WTC11 (cell line): ENCODE measurements around the gene AGO4. TPM values are rescaled to one million over a fixed set of nuclear protein-coding genes. Genes with fewer than 3 reads are reported as not detected.

Experiments
- ATAC-seq: fragments of 200-7000 bp; cut with Tn5 transposase; 2 replicates; pipeline ENCODE4 v1.10.0; 2021; ENCODE audit warnings: mild to moderate bottlenecking, moderate library complexity
- CTCF ChIA-PET: fragments of 300-600 bp; sonication (Branson Sonifier 250); formaldehyde crosslinking; loops from one replicate; lab custom pipeline; 2021; ENCODE audit warnings: antibody characterized with exemption; lab: Charles Lee
- POLR2A ChIA-PET: fragments of 350-600 bp; sonication (Branson Sonifier 250); formaldehyde crosslinking; loops from one replicate; lab custom pipeline; 2021; ENCODE audit warnings: antibody characterized with exemption; lab: Charles Lee
- DNase-seq: peaks from one replicate; pipeline ENCODE4 v3.0.0; 2021; ENCODE audit warnings: low spot score
- H3K27ac Mint-ChIP-seq: 2 replicates; pipeline ENCODE4 v1.8.0; 2021; ENCODE audit warnings: mixed read lengths
- H3K27me3 Mint-ChIP-seq: 2 replicates; pipeline ENCODE4 v1.8.0; 2021; ENCODE audit warnings: low read depth, mild to moderate bottlenecking, moderate library complexity, mixed read lengths
- H3K36me3 Mint-ChIP-seq: 2 replicates; pipeline ENCODE4 v1.8.0; 2021; ENCODE audit warnings: mixed read lengths
- H3K4me1 Mint-ChIP-seq: 2 replicates; pipeline ENCODE4 v1.8.0; 2022; ENCODE audit warnings: mixed read lengths
- H3K4me3 Mint-ChIP-seq: 2 replicates; pipeline ENCODE4 v1.8.0; 2021; ENCODE audit warnings: mild to moderate bottlenecking, moderate library complexity, mixed read lengths
- H3K9me3 Mint-ChIP-seq: 2 replicates; pipeline ENCODE4 v1.8.0; 2021; ENCODE audit warnings: mixed read lengths
- ELF4 ChIP-seq: sonication (generic); formaldehyde crosslinking; IDR thresholded peaks from 2 replicates; pipeline ENCODE4 v1.8.1; 2022; ENCODE audit warnings: low read depth, mild to moderate bottlenecking, moderate library complexity, missing genetic modification reagents
- FOXK1 ChIP-seq: sonication (generic); formaldehyde crosslinking; IDR thresholded peaks from 2 replicates; pipeline ENCODE4 v1.8.0; 2022; ENCODE audit warnings: mild to moderate bottlenecking, moderate library complexity, missing genetic modification reagents
- FOXP1 ChIP-seq: sonication (generic); formaldehyde crosslinking; IDR thresholded peaks from 2 replicates; pipeline ENCODE4 v1.8.0; 2022; ENCODE audit warnings: missing genetic modification reagents, mild to moderate bottlenecking, moderate library complexity, borderline replicate concordance
- GABPB1 ChIP-seq: sonication (generic); formaldehyde crosslinking; IDR thresholded peaks from 2 replicates; pipeline ENCODE4 v1.8.1; 2023; ENCODE audit warnings: mild to moderate bottlenecking, missing genetic modification reagents
- NR3C1 ChIP-seq: sonication (generic); formaldehyde crosslinking; conservative IDR thresholded peaks from 2 replicates; pipeline ENCODE4 v1.8.1; 2023; ENCODE audit warnings: low read depth, mild to moderate bottlenecking, missing genetic modification reagents
- PRRX2 ChIP-seq: fragments of 250-450 bp; sonication (Bioruptor Pico); IDR thresholded peaks from 2 replicates; pipeline ENCODE4 v1.8.0; 2021; ENCODE audit warnings: mild to moderate bottlenecking
- SMAD4 ChIP-seq: sonication (generic); formaldehyde crosslinking; IDR thresholded peaks from 2 replicates; pipeline ENCODE4 v1.8.0; 2022; ENCODE audit warnings: mild to moderate bottlenecking, missing genetic modification reagents
- ZBTB21 ChIP-seq: sonication (generic); formaldehyde crosslinking; IDR thresholded peaks from 2 replicates; pipeline ENCODE4 v1.8.1; 2023; ENCODE audit warnings: mild to moderate bottlenecking, missing genetic modification reagents, borderline replicate concordance
- ZNF121 ChIP-seq: sonication (generic); formaldehyde crosslinking; IDR thresholded peaks from 2 replicates; pipeline ENCODE4 v1.8.0; 2023; ENCODE audit warnings: missing genetic modification reagents
- ZNF138 ChIP-seq: sonication (generic); formaldehyde crosslinking; conservative IDR thresholded peaks from 2 replicates; pipeline ENCODE4 v1.8.1; 2022; ENCODE audit warnings: mild to moderate bottlenecking, moderate library complexity, missing genetic modification reagents
- ZNF219 ChIP-seq: sonication (generic); formaldehyde crosslinking; IDR thresholded peaks from 2 replicates; pipeline ENCODE4 v1.8.0; 2023; ENCODE audit warnings: missing genetic modification reagents, mild to moderate bottlenecking, borderline replicate concordance
- ZNF232 ChIP-seq: sonication (generic); formaldehyde crosslinking; IDR thresholded peaks from 2 replicates; pipeline ENCODE4 v1.8.0; 2022; ENCODE audit warnings: mild to moderate bottlenecking, missing genetic modification reagents
- ZNF396 ChIP-seq: fragments of 250-450 bp; sonication (Bioruptor Pico); IDR thresholded peaks from 2 replicates; pipeline ENCODE4 v1.8.0; 2021; ENCODE audit warnings: mild to moderate bottlenecking, moderate library complexity, borderline replicate concordance
- total RNA-seq: library from RNA; stranded (reverse); gene quantifications from 3 replicates; pipeline ENCODE4 v1.2.3, GENCODE V29; 2021
- TF ChIP-seq, protein P1 (sequence below): sonication (generic); formaldehyde crosslinking; IDR thresholded peaks from 2 replicates; pipeline ENCODE4 v1.8.1; 2022; ENCODE audit warnings: low read depth, missing genetic modification reagents, borderline replicate concordance
- TF ChIP-seq, protein P2 (sequence below): sonication (generic); formaldehyde crosslinking; IDR thresholded peaks from 2 replicates; pipeline ENCODE4 v1.8.0; 2023; ENCODE audit warnings: mild to moderate bottlenecking, missing genetic modification reagents
- TF ChIP-seq, protein P3 (sequence below): sonication (generic); formaldehyde crosslinking; IDR thresholded peaks from 2 replicates; pipeline ENCODE4 v1.8.0; 2023; ENCODE audit warnings: missing genetic modification reagents
- TF ChIP-seq, protein P4 (sequence below): sonication (generic); formaldehyde crosslinking; IDR thresholded peaks from 2 replicates; pipeline ENCODE4 v1.8.1; 2023; ENCODE audit warnings: mild to moderate bottlenecking, missing genetic modification reagents
- TF ChIP-seq, protein P5 (sequence below): sonication (generic); formaldehyde crosslinking; IDR thresholded peaks from 2 replicates; pipeline ENCODE4 v1.8.1; 2022; ENCODE audit warnings: mild to moderate bottlenecking, missing genetic modification reagents, moderate library complexity, borderline replicate concordance
- TF ChIP-seq, protein P6 (sequence below): sonication (generic); formaldehyde crosslinking; IDR thresholded peaks from 2 replicates; pipeline ENCODE4 v1.8.0; 2022; ENCODE audit warnings: mild to moderate bottlenecking, missing genetic modification reagents
- TF ChIP-seq, protein P7 (sequence below): fragments of 250-450 bp; sonication (Bioruptor Pico); IDR thresholded peaks from 2 replicates; pipeline ENCODE4 v1.9.0; 2021; ENCODE audit warnings: mild to moderate bottlenecking
- TF ChIP-seq, protein P8 (sequence below): sonication (generic); formaldehyde crosslinking; IDR thresholded peaks from 2 replicates; pipeline ENCODE4 v1.8.1; 2022; ENCODE audit warnings: low read depth, mild to moderate bottlenecking, moderate library complexity, missing genetic modification reagents, borderline replicate concordance
- TF ChIP-seq, protein P9 (sequence below): sonication (generic); formaldehyde crosslinking; IDR thresholded peaks from 2 replicates; pipeline ENCODE4 v1.8.0; 2022; ENCODE audit warnings: mild to moderate bottlenecking, missing genetic modification reagents

Gene AGO4
- total RNA-seq, 1 experiment from 2014 or later, result 8.7 TPM

DNA sequence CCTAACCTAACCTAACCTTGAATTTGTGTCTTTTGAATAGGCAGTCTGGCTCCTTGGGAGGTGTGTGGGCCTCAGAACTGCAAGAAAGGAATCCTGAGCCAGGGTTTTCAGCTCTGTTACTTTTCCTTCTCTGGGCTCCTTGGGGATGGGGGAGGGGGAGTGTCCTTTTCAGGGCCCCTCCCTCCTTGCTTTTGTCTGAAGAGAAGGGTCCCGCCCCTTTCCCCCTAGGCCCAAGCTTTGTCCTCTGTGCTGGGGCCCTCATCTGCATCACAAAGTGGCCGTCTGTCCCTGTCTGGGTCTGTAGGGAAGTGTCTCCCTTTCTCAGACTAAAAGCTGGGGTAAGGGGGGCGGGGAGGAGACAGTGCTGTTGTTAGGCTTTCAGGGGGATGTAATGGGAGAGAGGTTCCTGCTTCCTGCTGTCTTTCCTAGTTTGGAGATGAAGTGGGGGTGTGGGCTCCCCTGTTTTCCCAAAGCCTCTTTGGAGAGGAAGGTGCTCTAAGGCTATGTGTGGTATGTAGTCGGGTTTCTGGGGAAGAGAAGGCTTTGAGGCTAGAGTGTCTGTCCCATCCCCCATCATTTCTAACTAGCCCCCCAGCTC, 78.2 kb downstream of the AGO4 start (continued):
- TF ChIP-seq, protein P1, sequence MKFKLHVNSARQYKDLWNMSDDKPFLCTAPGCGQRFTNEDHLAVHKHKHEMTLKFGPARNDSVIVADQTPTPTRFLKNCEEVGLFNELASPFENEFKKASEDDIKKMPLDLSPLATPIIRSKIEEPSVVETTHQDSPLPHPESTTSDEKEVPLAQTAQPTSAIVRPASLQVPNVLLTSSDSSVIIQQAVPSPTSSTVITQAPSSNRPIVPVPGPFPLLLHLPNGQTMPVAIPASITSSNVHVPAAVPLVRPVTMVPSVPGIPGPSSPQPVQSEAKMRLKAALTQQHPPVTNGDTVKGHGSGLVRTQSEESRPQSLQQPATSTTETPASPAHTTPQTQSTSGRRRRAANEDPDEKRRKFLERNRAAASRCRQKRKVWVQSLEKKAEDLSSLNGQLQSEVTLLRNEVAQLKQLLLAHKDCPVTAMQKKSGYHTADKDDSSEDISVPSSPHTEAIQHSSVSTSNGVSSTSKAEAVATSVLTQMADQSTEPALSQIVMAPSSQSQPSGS (CRISPR knock-in tag), result no peak
- TF ChIP-seq SMAD4 (CRISPR knock-in tag), result peak; percentile 89
- TF ChIP-seq, protein P2, sequence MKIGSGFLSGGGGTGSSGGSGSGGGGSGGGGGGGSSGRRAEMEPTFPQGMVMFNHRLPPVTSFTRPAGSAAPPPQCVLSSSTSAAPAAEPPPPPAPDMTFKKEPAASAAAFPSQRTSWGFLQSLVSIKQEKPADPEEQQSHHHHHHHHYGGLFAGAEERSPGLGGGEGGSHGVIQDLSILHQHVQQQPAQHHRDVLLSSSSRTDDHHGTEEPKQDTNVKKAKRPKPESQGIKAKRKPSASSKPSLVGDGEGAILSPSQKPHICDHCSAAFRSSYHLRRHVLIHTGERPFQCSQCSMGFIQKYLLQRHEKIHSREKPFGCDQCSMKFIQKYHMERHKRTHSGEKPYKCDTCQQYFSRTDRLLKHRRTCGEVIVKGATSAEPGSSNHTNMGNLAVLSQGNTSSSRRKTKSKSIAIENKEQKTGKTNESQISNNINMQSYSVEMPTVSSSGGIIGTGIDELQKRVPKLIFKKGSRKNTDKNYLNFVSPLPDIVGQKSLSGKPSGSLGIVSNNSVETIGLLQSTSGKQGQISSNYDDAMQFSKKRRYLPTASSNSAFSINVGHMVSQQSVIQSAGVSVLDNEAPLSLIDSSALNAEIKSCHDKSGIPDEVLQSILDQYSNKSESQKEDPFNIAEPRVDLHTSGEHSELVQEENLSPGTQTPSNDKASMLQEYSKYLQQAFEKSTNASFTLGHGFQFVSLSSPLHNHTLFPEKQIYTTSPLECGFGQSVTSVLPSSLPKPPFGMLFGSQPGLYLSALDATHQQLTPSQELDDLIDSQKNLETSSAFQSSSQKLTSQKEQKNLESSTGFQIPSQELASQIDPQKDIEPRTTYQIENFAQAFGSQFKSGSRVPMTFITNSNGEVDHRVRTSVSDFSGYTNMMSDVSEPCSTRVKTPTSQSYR (CRISPR knock-in tag), result peak; percentile 73; the same call in 1 of the 2 replicates
- TF ChIP-seq, protein P3, sequence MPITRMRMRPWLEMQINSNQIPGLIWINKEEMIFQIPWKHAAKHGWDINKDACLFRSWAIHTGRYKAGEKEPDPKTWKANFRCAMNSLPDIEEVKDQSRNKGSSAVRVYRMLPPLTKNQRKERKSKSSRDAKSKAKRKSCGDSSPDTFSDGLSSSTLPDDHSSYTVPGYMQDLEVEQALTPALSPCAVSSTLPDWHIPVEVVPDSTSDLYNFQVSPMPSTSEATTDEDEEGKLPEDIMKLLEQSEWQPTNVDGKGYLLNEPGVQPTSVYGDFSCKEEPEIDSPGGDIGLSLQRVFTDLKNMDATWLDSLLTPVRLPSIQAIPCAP (CRISPR knock-in tag), result no peak
- TF ChIP-seq ELF4 (CRISPR knock-in tag), result no peak
- TF ChIP-seq ZBTB21 (CRISPR knock-in tag), result no peak
- TF ChIP-seq ZNF138, result no peak
- TF ChIP-seq FOXK1 (CRISPR knock-in tag), result peak; percentile 59; the same call in 1 of the 2 replicates
- TF ChIP-seq, protein P4, sequence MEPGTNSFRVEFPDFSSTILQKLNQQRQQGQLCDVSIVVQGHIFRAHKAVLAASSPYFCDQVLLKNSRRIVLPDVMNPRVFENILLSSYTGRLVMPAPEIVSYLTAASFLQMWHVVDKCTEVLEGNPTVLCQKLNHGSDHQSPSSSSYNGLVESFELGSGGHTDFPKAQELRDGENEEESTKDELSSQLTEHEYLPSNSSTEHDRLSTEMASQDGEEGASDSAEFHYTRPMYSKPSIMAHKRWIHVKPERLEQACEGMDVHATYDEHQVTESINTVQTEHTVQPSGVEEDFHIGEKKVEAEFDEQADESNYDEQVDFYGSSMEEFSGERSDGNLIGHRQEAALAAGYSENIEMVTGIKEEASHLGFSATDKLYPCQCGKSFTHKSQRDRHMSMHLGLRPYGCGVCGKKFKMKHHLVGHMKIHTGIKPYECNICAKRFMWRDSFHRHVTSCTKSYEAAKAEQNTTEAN (CRISPR knock-in tag), result no peak
- no peak for TF ChIP-seq FOXP1 (CRISPR knock-in tag)
- TF ChIP-seq, protein P5, sequence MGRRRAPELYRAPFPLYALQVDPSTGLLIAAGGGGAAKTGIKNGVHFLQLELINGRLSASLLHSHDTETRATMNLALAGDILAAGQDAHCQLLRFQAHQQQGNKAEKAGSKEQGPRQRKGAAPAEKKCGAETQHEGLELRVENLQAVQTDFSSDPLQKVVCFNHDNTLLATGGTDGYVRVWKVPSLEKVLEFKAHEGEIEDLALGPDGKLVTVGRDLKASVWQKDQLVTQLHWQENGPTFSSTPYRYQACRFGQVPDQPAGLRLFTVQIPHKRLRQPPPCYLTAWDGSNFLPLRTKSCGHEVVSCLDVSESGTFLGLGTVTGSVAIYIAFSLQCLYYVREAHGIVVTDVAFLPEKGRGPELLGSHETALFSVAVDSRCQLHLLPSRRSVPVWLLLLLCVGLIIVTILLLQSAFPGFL (CRISPR knock-in tag), result no peak
- TF ChIP-seq, protein P6, sequence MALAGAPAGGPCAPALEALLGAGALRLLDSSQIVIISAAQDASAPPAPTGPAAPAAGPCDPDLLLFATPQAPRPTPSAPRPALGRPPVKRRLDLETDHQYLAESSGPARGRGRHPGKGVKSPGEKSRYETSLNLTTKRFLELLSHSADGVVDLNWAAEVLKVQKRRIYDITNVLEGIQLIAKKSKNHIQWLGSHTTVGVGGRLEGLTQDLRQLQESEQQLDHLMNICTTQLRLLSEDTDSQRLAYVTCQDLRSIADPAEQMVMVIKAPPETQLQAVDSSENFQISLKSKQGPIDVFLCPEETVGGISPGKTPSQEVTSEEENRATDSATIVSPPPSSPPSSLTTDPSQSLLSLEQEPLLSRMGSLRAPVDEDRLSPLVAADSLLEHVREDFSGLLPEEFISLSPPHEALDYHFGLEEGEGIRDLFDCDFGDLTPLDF (CRISPR knock-in tag), result no peak

DNA sequence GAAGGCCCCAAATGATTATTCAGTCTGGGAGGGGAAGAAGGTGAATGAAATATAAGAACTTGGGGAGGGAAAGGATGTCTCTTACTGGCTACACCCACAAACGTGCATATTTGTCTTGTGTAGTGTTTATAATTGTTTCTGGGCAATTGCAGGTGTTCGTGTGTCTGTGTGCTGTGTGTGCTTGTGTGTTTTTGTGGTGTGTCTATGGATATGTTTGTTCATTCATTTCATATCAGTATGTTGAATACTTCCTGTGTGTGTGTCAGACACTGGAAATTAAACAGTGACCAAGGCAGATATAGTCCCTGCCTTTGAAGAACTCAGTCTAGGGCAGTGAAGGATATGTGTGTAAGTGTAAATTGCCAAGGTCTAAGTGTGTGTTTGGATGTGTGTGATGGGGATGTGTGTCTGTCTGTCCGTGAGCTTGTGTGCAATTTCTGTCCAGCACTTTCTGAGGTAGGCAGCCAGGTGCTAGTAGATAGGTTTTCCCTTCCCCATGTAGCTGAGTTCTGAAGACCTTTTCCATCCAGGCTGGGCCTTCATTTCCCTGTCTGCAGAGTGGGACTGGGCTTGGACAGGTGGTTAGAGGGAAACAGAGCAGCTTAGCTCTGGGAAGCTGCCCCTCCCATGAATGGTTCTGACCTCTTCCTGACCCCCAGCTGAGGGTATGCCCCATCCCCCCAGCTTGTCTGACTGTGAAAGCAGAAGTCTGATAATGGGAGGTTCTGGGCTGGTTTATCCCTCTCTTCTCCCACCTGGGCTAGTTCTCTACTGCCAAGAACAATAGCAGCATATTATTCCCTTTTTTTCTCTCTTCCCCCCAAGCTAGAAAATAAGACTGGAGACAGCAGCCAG, 79.0 kb downstream of the AGO4 start:
- Mint-ChIP-seq H3K27ac (peak overlapping the region; percentile 98), H3K27me3 (no peaks in the 10 kb centered on the region), H3K36me3 (peaks cover 27% of the 10 kb centered on the region), H3K4me3 (peak overlapping the region; percentile 67), H3K4me1 (peaks cover 53% of the 10 kb centered on the region), H3K9me3 (no peaks in the 10 kb centered on the region)
- ChIA-PET POLR2A (interaction anchor here (0.5 to 1.7 kb wide), 4 partner anchors 10 to 1677 kb away, joined by 3 to 12 read pairs (median 4); partner anchors contain the start of genes AGO3 and CLSPN), CTCF (interaction anchor here (0.6 to 1.9 kb wide), 6 partner anchors 16 to 171 kb away, joined by 3 to 6 read pairs (median 4); partner anchors contain the start of genes AGO3 and CLSPN)
- TF ChIP-seq, protein P7, sequence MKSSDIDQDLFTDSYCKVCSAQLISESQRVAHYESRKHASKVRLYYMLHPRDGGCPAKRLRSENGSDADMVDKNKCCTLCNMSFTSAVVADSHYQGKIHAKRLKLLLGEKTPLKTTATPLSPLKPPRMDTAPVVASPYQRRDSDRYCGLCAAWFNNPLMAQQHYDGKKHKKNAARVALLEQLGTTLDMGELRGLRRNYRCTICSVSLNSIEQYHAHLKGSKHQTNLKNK (CRISPR knock-in tag), result no peak
- TF ChIP-seq NR3C1 (no peak), ZNF232 (CRISPR knock-in tag) (no peak), GABPB1 (CRISPR knock-in tag) (no peak), PRRX2 (CRISPR knock-in tag) (no peak), ZNF121 (CRISPR knock-in tag) (no peak), ZNF219 (CRISPR knock-in tag) (no peak), FOXP1 (CRISPR knock-in tag) (no peak), ZNF396 (CRISPR knock-in tag) (no peak)
- TF ChIP-seq, protein P8, sequence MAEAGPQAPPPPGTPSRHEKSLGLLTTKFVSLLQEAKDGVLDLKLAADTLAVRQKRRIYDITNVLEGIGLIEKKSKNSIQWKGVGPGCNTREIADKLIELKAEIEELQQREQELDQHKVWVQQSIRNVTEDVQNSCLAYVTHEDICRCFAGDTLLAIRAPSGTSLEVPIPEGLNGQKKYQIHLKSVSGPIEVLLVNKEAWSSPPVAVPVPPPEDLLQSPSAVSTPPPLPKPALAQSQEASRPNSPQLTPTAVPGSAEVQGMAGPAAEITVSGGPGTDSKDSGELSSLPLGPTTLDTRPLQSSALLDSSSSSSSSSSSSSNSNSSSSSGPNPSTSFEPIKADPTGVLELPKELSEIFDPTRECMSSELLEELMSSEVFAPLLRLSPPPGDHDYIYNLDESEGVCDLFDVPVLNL, result no peak
- TF ChIP-seq, protein P9, sequence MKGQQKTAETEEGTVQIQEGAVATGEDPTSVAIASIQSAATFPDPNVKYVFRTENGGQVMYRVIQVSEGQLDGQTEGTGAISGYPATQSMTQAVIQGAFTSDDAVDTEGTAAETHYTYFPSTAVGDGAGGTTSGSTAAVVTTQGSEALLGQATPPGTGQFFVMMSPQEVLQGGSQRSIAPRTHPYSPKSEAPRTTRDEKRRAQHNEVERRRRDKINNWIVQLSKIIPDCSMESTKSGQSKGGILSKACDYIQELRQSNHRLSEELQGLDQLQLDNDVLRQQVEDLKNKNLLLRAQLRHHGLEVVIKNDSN (CRISPR knock-in tag), result no peak
- peak; percentile 4; the same call in 1 of the 2 replicates for ATAC-seq
- DNase-seq, result peak; percentile 32
